Stimulated activated CD4-positive, alpha-beta T cell treated with anti-CD3 and anti-CD28 coated beads, Interleukin-12 subunit alpha, Interleukin-12 subunit beta, amount 100 ng/mL, for 48 hours (primary cell): ENCODE data around the gene ANP32B.

Source experiments
- DNase-seq, 3 donors: peaks; one replicate each; pipeline ENCODE4 v3.0.0-alpha.2; 2020; ENCODE audit warnings: low read depth in 2 of 3, low spot score in 1 of 3

ANP32B gene

GRCh38 chr9:98064623-98065392 lies 81.7 kb downstream of the ANP32B start:
- no peak for DNase-seq
